CD8-positive, alpha-beta memory T cell (primary cell): ENCODE data around the gene EIF4G1. TPM values are rescaled to one million over a fixed set of nuclear protein-coding genes. Genes with fewer than 3 reads are reported as not detected.

ENCODE experiments used
- CTCF ChIA-PET: fragments of 350-600 bp; sonication (Branson Sonifier 250); formaldehyde crosslinking; loops from one replicate; lab custom pipeline; 2021; ENCODE audit warnings: antibody characterized with exemption; lab: Charles Lee
- POLR2A ChIA-PET: fragments of 350-600 bp; sonication (Branson Sonifier 250); formaldehyde crosslinking; loops from one replicate; lab custom pipeline; 2021; ENCODE audit warnings: antibody characterized with exemption; lab: Charles Lee
- DNase-seq, 5 donors: peaks; one replicate each; pipeline versions ENCODE4 v3.0.0 to v3.0.0-alpha.2; 2020 to 2022; ENCODE audit warnings: mixed read lengths in 1 of 5
- H3K27ac ChIP-seq: one replicate; pipeline ENCODE4 v1.7.0; 2013; ENCODE audit warnings: low read depth, mild to moderate bottlenecking, low read length, moderate library complexity
- H3K27me3 ChIP-seq: 2 replicates; pipeline ENCODE4 v1.7.0; 2013; ENCODE audit warnings: low read length, mild to moderate bottlenecking; ENCODE audit not compliant: insufficient read depth, poor library complexity, severe bottlenecking
- H3K36me3 ChIP-seq: 2 replicates; pipeline ENCODE4 v1.7.0; 2013; ENCODE audit warnings: mild to moderate bottlenecking, low read length, moderate library complexity; ENCODE audit not compliant: insufficient read depth
- H3K4me1 ChIP-seq: 2 replicates; pipeline ENCODE4 v1.7.0; 2013; ENCODE audit warnings: mild to moderate bottlenecking, low read length, moderate library complexity; ENCODE audit not compliant: insufficient read depth
- H3K4me3 ChIP-seq: 2 replicates; pipeline ENCODE4 v1.7.0; 2013; ENCODE audit warnings: mild to moderate bottlenecking, low read length
- H3K9me3 ChIP-seq: 2 replicates; pipeline ENCODE4 v1.7.0; 2013; ENCODE audit warnings: mild to moderate bottlenecking, low read length
- H3K27ac Mint-ChIP-seq, 8 donors: one replicate each; pipeline ENCODE4 v1.8.0; 2020 to 2021; ENCODE audit warnings: mixed read lengths in 8 of 8, mild to moderate bottlenecking in 6 of 8, inconsistent platforms in 3 of 8, moderate library complexity in 3 of 8
- H3K27me3 Mint-ChIP-seq, 2 donors: one replicate each; pipeline ENCODE4 v1.8.0; 2020 to 2021; ENCODE audit warnings: mixed read lengths in 2 of 2, mild to moderate bottlenecking in 1 of 2, moderate library complexity in 1 of 2
- H3K36me3 Mint-ChIP-seq, 3 donors: one replicate each; pipeline ENCODE4 v1.8.0; 2020 to 2021; ENCODE audit warnings: mixed read lengths in 3 of 3, inconsistent platforms in 1 of 3, mild to moderate bottlenecking in 1 of 3
- H3K4me1 Mint-ChIP-seq, 3 donors: one replicate each; pipeline ENCODE4 v1.8.0; 2020 to 2021; ENCODE audit warnings: mixed read lengths in 3 of 3, inconsistent platforms in 1 of 3, mild to moderate bottlenecking in 1 of 3
- H3K4me3 Mint-ChIP-seq, 7 donors: one replicate each; pipeline ENCODE4 v1.8.0; 2020 to 2021; ENCODE audit warnings: mixed read lengths in 7 of 7, mild to moderate bottlenecking in 6 of 7, moderate library complexity in 4 of 7, inconsistent platforms in 2 of 7
- H3K9me3 Mint-ChIP-seq, 5 donors: one replicate each; pipeline ENCODE4 v1.8.0; 2020 to 2022; ENCODE audit warnings: mixed read lengths in 5 of 5, mild to moderate bottlenecking in 3 of 5, moderate library complexity in 2 of 5, inconsistent platforms in 1 of 5
- polyA plus RNA-seq: library from polyadenylated mRNA; unstranded; fragments of 300-500 nt; fragmentation: Illumina TruSeq; gene quantifications from one replicate; pipeline ENCODE4 v1.2.3, GENCODE V29; 2021
- total RNA-seq, 2 experiments: library from RNA; stranded (reverse); gene quantifications; one replicate each; pipeline ENCODE4 v1.2.3, GENCODE V29; 2021

The EIF4G1 gene
- total and polyA plus RNA-seq, 3 experiments from 2014 or later, result 46.2 to 694 (median 693) TPM

DNA sequence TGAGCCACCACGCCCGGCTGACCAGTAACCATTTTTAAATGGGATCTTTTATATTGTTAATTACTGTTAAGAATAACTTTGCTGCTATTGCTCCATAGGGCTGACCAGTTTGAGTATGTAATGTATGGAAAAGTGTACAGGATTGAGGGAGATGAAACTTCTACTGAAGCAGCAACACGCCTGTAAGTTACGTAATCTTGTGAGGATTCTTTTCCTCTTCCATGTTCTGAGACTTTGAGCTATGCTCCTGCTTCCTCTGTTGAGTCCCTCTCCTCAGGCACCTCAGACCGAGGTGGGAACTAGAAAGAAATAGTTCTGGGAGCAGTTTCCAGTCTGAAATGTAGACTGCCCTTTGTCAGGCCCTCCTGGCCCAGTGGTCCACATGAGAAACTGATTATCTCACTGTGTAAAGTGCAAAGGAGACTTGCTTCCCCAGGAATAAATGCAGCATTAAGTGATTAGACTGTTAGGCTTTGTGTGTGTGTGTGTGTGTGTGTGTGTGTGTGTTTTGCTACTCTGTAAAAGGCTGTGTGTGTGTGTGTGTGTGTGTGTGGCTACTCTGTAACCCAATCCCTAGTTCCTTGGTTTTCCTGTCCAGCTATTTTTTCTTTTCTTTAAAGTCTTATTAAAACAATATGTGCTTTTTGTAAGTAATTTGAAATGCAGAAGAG, 52.3 kb downstream of the EIF4G1 start:
- no peaks in the 10 kb centered on the region for H3K27me3 ChIP-seq
- CTCF ChIA-PET, result no interaction called here
- no peaks in the 10 kb centered on the region for H3K9me3 ChIP-seq
- Mint-ChIP-seq H3K27ac (peak overlapping the region in 1 of 8 donors; percentile 7), H3K4me1 (peaks cover 19 to 33% (median 30%) of the 10 kb centered on the region in 3 donors), H3K4me3 (no peak overlapping the region), H3K27me3 (peaks cover 0 to 4% of the 10 kb centered on the region in 2 donors), H3K36me3 (peaks cover 0 to 53% (median 17%) of the 10 kb centered on the region in 3 donors), H3K9me3 (peaks cover 0 to 2% (median 0%) of the 10 kb centered on the region in 5 donors)
- H3K4me3 ChIP-seq, result no peak overlapping the region
- no peak for DNase-seq
- POLR2A ChIA-PET, result interaction anchor here (0.6 to 0.7 kb wide), 2 partner anchors 44 to 206 kb away, joined by 3 to 8 read pairs; no protein-coding TSS in a partner anchor
- H3K36me3 ChIP-seq, result peaks cover 10% of the 10 kb centered on the region
- peaks cover 14% of the 10 kb centered on the region for H3K4me1 ChIP-seq
- H3K27ac ChIP-seq, result no peak overlapping the region

DNA sequence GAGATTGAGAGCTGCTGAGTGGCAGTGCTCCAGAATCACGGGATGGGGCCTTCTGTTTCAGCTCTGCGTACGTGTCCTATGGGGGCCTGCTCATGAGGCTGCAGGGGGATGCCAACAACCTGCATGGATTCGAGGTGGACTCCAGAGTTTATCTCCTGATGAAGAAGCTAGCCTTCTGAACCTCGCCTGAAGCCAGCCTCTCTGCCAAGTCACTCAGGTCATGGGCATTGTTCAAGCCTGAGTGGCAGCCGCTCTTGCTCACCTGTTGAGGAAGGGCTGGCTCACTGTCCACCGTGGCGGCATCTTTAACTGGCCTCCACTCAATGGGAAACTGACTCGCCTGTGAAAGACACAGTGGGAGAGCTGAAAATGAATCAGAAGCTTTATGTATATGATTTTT, 53.7 kb downstream of the EIF4G1 start:
- POLR2A ChIA-PET, result no interaction called here
- peaks cover 14% of the 10 kb centered on the region for H3K4me1 ChIP-seq
- Mint-ChIP-seq H3K36me3 (peaks cover 0 to 47% (median 17%) of the 10 kb centered on the region in 3 donors), H3K27me3 (peaks cover 0 to 2% of the 10 kb centered on the region in 2 donors), H3K27ac (peak overlapping the region in 1 of 8 donors; percentile 39), H3K9me3 (peaks cover 0 to 2% (median 0%) of the 10 kb centered on the region in 5 donors), H3K4me1 (peaks cover 17 to 33% (median 29%) of the 10 kb centered on the region in 3 donors), H3K4me3 (no peak overlapping the region)
- H3K4me3 ChIP-seq, result no peak overlapping the region
- CTCF ChIA-PET, result interaction anchor here (1.4 to 1.8 kb wide), 2 partner anchors 13 to 14 kb away, joined by 4 to 6 read pairs; no protein-coding TSS in a partner anchor
- DNase-seq, result no peak
- no peaks in the 10 kb centered on the region for H3K9me3 ChIP-seq
- H3K36me3 ChIP-seq, result peaks cover 10% of the 10 kb centered on the region
- H3K27ac ChIP-seq, result no peak overlapping the region
- H3K27me3 ChIP-seq, result no peaks in the 10 kb centered on the region

DNA sequence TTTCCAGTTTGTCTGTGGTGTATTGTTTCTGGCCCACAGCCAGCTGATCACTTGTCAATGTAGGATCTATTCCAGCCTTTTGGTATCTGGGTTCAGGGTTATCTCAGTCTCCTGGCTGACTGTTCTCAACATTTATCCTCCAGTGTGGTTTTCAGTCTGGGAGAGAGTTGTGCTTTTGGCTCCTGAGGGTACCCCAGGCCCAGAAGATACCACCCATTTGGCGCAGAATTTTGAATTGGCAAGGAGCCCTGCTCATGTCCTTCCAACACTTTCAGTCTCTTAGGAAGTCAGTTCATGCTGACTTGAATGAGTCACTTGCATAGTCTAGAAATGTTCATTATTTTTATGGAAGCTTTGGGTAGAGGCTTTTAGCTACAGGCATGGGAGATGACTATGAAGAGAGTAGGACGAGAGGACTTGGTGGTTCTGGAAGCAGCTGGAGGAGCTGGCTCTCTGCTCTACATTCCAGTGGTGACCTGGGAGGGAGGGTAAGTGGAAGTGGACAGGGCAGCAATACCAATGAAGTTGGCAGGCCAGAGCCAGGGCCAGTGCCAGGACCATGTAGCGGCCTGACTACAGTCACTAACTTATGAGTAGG, 54.3 kb downstream of the EIF4G1 start:
- Histone ChIP-seq H3K36me3 (peaks cover 10% of the 10 kb centered on the region), H3K27me3 (no peaks in the 10 kb centered on the region), H3K4me1 (peaks cover 14% of the 10 kb centered on the region), H3K9me3 (no peaks in the 10 kb centered on the region), H3K4me3 (no peak overlapping the region), H3K27ac (no peak overlapping the region)
- Mint-ChIP-seq H3K4me3 (no peak overlapping the region), H3K9me3 (no peaks in the 10 kb centered on the region), H3K4me1 (peaks cover 13 to 28% (median 25%) of the 10 kb centered on the region in 3 donors), H3K27me3 (no peaks in the 10 kb centered on the region), H3K36me3 (peaks cover 0 to 42% (median 17%) of the 10 kb centered on the region in 3 donors), H3K27ac (peak overlapping the region in 4 of 8 donors; percentile 1 to 50 (median 14))
- ChIA-PET CTCF (interaction anchor here (1.2 to 1.8 kb wide), 3 partner anchors 14 to 15 kb away, joined by 3 to 6 read pairs (median 4); no protein-coding TSS in a partner anchor), POLR2A (no interaction called here)
- no peak for DNase-seq

DNA sequence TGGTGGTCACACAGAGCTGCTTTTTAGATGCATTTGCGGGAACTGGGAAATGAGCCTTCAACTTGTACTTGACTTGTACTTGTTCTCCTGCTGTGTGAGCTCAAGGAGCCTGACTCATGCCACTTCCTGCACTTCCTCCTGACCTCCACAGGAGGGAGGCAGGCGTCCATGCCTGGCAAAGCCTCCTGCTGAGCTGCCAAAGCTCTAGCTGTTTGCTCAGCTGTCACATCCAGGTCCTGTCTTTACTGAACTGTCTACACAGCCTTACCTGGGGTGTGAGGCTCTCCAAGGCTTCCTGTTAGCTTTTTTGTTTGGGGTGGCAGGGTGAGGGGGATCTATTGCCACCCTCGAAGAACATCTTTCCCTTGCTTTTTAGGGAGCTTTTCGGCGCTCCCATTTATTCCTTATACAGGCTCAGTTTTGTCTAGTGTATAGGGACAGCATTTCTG, 57.2 kb downstream of the EIF4G1 start:
- ChIA-PET CTCF (interaction anchor here (0.6 to 2.9 kb wide), 17 partner anchors 9 to 190 kb away, joined by 3 to 22 read pairs (median 5); partner anchors contain the start of genes CLCN2, EPHB3, FAM131A and POLR2H), POLR2A (no interaction called here)
- DNase-seq, result peak; percentile 18 to 72 (median 39)
- H3K36me3 ChIP-seq, result peaks cover 5% of the 10 kb centered on the region
- peak overlapping the region in 1 of 7 donors; percentile 14 for H3K4me3 Mint-ChIP-seq
- H3K36me3 Mint-ChIP-seq, result peaks cover 0 to 32% (median 11%) of the 10 kb centered on the region in 3 donors
- no peaks in the 10 kb centered on the region for H3K4me1 ChIP-seq
- no peaks in the 10 kb centered on the region for H3K27me3 ChIP-seq
- no peak overlapping the region for H3K4me3 ChIP-seq
- H3K4me1 Mint-ChIP-seq, result peaks cover 3 to 10% (median 7%) of the 10 kb centered on the region in 3 donors
- H3K9me3 ChIP-seq, result no peaks in the 10 kb centered on the region
- peaks cover 7 to 17% of the 10 kb centered on the region in 2 donors for H3K27me3 Mint-ChIP-seq
- peak overlapping the region in 2 of 8 donors; percentile 1 to 43 for H3K27ac Mint-ChIP-seq
- H3K27ac ChIP-seq, result no peak overlapping the region
- no peaks in the 10 kb centered on the region for H3K9me3 Mint-ChIP-seq

DNA sequence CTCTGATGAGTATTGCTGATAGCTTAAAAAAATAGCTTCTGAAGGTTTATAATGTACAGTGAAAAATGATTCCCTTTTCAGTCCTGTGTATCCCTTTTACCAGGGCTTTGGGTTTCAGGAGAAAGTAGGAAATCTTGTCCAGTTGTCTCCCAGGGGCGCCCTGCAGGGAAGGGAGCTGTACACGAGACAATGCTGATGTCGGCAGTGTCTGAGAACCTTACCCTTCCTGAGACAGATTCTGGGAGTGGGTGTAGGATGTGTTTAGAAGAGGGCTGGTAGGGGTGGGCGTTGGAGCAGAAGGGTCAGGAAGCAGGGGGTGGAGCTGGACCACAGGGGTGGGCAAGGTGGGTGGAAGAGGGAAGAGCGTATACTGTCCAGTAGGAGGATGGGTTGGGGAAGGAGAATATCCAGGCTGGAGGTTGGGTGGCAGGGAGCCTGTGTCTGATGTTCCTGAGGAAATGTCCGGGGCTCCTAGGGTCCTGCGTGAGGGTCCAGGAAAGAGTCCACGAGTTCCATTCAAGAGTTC, 58.0 kb downstream of the EIF4G1 start:
- Histone ChIP-seq H3K4me1 (no peaks in the 10 kb centered on the region), H3K27ac (no peak overlapping the region), H3K27me3 (no peaks in the 10 kb centered on the region), H3K4me3 (no peak overlapping the region), H3K36me3 (peaks cover 5% of the 10 kb centered on the region), H3K9me3 (no peaks in the 10 kb centered on the region)
- peak overlapping the region in 2 of 8 donors; percentile 59 to 61 for H3K27ac Mint-ChIP-seq
- peaks cover 7 to 25% of the 10 kb centered on the region in 2 donors for H3K27me3 Mint-ChIP-seq
- H3K4me3 Mint-ChIP-seq, result no peak overlapping the region
- CTCF ChIA-PET, result interaction anchor here (1.2 to 2.9 kb wide), 11 partner anchors 12 to 189 kb away, joined by 3 to 22 read pairs (median 5); partner anchors contain the start of genes CLCN2, EPHB3 and POLR2H
- H3K9me3 Mint-ChIP-seq, result no peaks in the 10 kb centered on the region
- POLR2A ChIA-PET, result no interaction called here
- peaks cover 0 to 24% (median 6%) of the 10 kb centered on the region in 3 donors for H3K36me3 Mint-ChIP-seq
- DNase-seq, result no peak
- peaks cover 3 to 4% (median 4%) of the 10 kb centered on the region in 3 donors for H3K4me1 Mint-ChIP-seq

DNA sequence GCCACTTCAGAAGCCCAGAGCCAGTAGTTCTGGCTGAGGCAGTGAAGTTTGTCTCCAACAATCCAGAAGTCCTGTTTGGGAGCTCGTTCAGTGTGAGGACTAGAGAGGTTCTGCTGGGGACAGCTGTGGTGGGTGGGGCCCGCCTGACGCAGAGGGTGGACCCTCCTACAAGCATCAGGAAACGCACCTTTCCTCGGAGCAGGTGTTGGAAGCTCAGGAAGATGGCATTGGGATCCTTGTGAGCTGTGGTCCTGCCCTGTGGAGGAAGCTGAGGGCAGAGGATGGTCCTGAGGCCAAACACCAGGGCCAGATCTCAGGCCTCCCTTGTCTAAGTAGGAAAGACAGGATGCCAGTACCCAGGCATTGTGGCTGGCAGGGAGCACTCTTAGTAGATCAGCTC, 58.5 kb downstream of the EIF4G1 start:
- POLR2A ChIA-PET, result no interaction called here
- Mint-ChIP-seq H3K9me3 (no peaks in the 10 kb centered on the region), H3K27ac (no peak overlapping the region), H3K4me3 (no peak overlapping the region), H3K4me1 (peaks cover 4 to 5% (median 4%) of the 10 kb centered on the region in 3 donors), H3K36me3 (peaks cover 0 to 20% (median 3%) of the 10 kb centered on the region in 3 donors), H3K27me3 (peaks cover 10 to 30% of the 10 kb centered on the region in 2 donors)
- Histone ChIP-seq H3K9me3 (no peaks in the 10 kb centered on the region), H3K27ac (no peak overlapping the region), H3K4me3 (no peak overlapping the region), H3K27me3 (no peaks in the 10 kb centered on the region), H3K36me3 (peaks cover 5% of the 10 kb centered on the region), H3K4me1 (no peaks in the 10 kb centered on the region)
- CTCF ChIA-PET, result interaction anchor here (1.3 to 2.9 kb wide), 4 partner anchors 12 to 169 kb away, joined by 5 to 22 read pairs (median 18); partner anchors contain the start of genes CLCN2 and POLR2H
- no peak for DNase-seq

DNA sequence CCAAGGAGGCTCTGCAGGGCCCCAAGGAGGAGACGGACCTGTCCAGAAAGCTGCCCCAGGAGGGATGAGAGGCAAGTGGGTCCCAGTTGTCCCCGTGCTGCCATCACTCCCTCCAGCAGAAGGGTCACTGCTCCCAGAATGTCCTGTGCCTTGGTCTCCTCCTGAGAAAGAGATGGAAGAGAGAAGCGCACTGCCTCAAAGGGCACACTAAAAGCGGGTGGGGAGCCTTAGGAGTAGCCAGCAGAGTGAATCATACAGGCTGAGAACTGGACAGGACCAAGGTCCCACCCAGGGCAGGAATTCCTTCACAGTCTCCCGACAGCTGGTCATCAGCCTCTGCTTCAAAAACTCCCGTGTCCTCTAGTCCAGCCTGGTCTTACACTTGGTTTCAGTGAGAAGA, 59.0 kb downstream of the EIF4G1 start:
- Mint-ChIP-seq H3K4me1 (peaks cover 4 to 5% (median 4%) of the 10 kb centered on the region in 3 donors), H3K36me3 (peaks cover 0 to 15% (median 3%) of the 10 kb centered on the region in 3 donors), H3K9me3 (no peaks in the 10 kb centered on the region), H3K4me3 (no peak overlapping the region), H3K27ac (no peak overlapping the region), H3K27me3 (peaks cover 14 to 35% of the 10 kb centered on the region in 2 donors)
- Histone ChIP-seq H3K36me3 (peaks cover 5% of the 10 kb centered on the region), H3K27ac (no peak overlapping the region), H3K9me3 (no peaks in the 10 kb centered on the region), H3K4me3 (no peak overlapping the region), H3K27me3 (peaks cover 2% of the 10 kb centered on the region), H3K4me1 (no peaks in the 10 kb centered on the region)
- ChIA-PET CTCF (interaction anchor here (2.9 kb wide), 1 partner anchor 140 kb away, joined by 22 read pairs; no protein-coding TSS in a partner anchor), POLR2A (no interaction called here)
- no peak for DNase-seq
